ENCODE measurements around the gene DYSF. TPM values are rescaled to one million over a fixed set of nuclear protein-coding genes. Genes with fewer than 3 reads are reported as not detected.

The DYSF gene
- total RNA-seq, 1 donor from 2014 or later: 82.8 TPM

GRCh38 chr2:71700041-71700657 lies 246.8 kb downstream of the DYSF start:
- peak; percentile 71 for DNase-seq (ENCODE audit: low spot score)

GRCh38 chr2:71700658-71701397 lies 247.5 kb downstream of the DYSF start:
- intact Hi-C loops (cut with DNase I): loop anchor here (1.0 to 10.0 kb wide), 5 partner anchors 16 to 444 kb away; partner anchors contain the start of gene CYP26B1
- DNase-seq (ENCODE audit: low spot score): peak; percentile 90

More at GRCh38 chr2:71700041-71700657, 246.8 kb downstream of the DYSF start:
- intact Hi-C loops (cut with DNase I): loop anchor here (1.0 to 10.0 kb wide), 5 partner anchors 15 to 445 kb away; partner anchors contain the start of gene CYP26B1

DNA sequence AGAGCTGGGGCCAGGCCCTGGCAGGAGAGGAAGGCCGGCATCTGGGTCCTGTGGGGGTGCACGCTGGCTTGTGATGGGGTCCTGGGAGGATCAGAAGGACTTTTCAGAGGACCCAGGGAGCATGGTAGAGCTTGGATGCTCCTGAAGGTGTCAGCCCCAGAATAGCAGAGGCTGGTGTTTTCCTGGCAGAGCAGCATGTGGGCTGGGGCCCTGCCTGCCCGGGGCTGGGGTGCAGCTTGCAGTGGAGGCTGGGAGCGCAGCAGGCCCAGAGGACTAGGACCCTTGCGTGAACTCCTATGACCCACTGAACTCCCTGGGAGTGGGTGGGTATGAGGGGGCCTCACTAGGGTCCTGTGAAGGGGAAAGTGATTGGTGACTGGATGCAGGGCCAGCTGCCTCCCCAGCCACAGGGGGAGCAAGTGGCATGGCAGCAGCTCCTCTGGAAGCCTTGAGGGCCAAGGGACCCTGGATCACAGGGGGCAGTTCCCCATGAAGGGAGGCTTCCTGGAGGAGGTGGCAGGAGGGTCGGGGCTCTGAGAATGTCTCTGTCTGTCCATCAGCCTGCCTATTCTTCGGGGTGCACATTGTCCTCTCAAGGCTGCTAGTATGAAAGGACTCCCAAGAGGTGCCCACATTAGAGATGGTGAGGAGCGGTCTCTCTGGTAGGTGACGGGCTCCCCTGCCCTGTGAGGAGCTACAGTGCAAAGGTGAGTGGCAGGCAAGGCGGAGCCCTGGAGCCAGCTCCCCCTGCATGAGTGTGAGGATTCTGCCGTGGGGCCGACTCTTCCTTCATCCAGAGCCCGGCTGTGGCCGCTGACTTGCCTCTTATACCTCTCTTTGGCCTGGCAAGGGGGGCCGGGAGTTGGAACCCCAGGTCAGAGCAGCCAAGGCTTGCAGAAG lies 249.0 kb downstream of the DYSF start:
- intact Hi-C loops (cut with DNase I): loop anchor here (5.0 to 10.0 kb wide), 2 partner anchors 95 to 442 kb away; partner anchors contain the start of gene CYP26B1
- DNase-seq (ENCODE audit: low spot score): peak; percentile 53

GRCh38 chr2:71702971-71703898 lies 249.9 kb downstream of the DYSF start:
- intact Hi-C loops (cut with DNase I): loop anchor here (5.0 to 10.0 kb wide), 2 partner anchors 94 to 442 kb away; partner anchors contain the start of gene CYP26B1
- DNase-seq (ENCODE audit: low spot score): peak; percentile 63

GRCh38 chr2:71704131-71704561 lies 250.8 kb downstream of the DYSF start:
- DNase-seq (ENCODE audit: low spot score): no peak
- intact Hi-C loops (cut with DNase I): loop anchor here (5.0 to 10.0 kb wide), 2 partner anchors 93 to 441 kb away; partner anchors contain the start of gene CYP26B1

GRCh38 chr2:71704688-71705087 lies 251.3 kb downstream of the DYSF start:
- intact Hi-C loops (cut with DNase I): loop anchor here (5.0 to 10.0 kb wide), 2 partner anchors 93 to 440 kb away; partner anchors contain the start of gene CYP26B1
- no peak for DNase-seq (ENCODE audit: low spot score)

DNA sequence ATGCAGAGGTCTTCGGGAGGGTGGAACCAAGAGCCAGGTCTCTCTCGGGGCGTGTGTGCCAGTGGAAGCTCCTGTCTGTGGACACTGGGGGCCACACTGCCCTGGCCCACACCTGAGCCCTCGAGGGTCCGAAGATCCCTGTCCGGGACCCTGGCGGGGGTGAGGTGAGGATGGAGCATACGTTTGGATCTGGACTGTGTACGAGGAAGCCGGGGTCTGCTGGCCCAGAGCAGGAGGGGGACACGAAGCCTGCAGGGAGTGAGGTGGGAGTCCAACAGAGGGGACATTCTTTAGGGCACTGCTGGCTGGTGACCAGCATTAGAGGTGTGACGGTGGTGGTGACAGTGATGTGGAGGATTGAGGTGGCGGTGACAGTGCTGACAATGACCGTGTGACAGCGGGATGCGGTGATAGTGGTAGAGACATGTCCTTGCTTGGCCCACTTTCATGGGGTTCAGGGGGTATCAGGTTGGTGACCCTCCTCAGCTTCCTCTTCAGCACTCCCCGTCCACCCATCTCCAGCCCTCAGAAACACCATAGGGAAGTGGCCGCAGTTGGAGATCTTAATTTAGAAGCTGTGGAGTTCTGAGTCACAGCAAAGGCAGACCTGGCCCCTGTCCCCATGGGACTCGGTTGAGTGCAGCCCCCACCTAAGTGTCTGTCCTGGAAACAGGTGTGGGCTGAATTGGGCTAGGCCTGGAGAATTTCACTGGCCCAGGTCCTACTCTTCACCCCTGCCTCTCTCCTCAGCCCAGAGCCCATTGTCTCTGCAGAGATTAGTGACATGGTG lies 252.0 kb downstream of the DYSF start:
- no peak for DNase-seq (ENCODE audit: low spot score)
- intact Hi-C loops (cut with DNase I): loop anchor here (10.0 kb wide), 1 partner anchor 439 kb away; the partner anchor contains the start of gene CYP26B1

GRCh38 chr2:71706121-71706520 lies 252.8 kb downstream of the DYSF start:
- no peak for DNase-seq (ENCODE audit: low spot score)
- intact Hi-C loops (cut with DNase I): loop anchor here (10.0 kb wide), 1 partner anchor 439 kb away; the partner anchor contains the start of gene CYP26B1

GRCh38 chr2:71706836-71707235 lies 253.5 kb downstream of the DYSF start:
- DNase-seq (ENCODE audit: low spot score): no peak
- intact Hi-C loops (cut with DNase I): loop anchor here (10.0 kb wide), 1 partner anchor 438 kb away; the partner anchor contains the start of gene CYP26B1

DNA sequence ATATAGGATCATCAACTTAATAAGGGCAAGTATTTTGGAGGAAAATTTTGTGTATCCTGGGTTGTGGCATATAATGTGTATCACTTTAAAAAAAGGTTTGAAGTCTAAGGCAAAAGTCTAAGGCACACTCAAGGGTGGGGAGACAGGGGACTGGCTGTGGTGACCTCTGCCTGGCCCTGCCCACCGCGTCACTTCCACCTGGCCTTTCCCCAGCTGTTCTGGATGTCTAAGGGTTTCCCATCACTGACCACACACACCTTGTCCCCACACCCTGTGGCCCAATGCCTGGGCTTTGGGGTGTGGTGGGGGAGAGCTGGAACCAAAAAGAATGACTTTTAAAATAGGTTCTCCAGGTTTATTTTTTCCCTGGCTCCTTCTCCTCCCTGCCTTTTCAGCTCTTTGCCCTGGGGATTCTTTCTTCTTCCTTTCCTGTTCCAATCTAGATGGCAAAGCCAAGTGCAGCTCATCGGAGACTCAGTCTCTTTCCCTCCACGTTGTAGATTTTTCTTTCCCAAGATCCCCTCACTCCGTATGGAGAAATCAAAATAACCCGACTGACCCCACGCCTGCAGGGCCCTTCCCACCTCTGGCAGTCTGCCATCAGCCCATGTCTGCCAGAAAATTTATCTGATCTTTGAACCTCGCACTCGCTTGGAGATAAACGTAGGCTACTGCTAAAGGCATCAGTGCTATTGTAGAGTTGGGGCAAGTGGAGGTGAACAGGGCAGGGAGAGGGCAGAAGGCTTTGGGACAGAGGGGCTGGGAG lies 257.2 kb downstream of the DYSF start:
- no peak for DNase-seq (ENCODE audit: low spot score)
- intact Hi-C loops (cut with DNase I): no loop called here

DNA sequence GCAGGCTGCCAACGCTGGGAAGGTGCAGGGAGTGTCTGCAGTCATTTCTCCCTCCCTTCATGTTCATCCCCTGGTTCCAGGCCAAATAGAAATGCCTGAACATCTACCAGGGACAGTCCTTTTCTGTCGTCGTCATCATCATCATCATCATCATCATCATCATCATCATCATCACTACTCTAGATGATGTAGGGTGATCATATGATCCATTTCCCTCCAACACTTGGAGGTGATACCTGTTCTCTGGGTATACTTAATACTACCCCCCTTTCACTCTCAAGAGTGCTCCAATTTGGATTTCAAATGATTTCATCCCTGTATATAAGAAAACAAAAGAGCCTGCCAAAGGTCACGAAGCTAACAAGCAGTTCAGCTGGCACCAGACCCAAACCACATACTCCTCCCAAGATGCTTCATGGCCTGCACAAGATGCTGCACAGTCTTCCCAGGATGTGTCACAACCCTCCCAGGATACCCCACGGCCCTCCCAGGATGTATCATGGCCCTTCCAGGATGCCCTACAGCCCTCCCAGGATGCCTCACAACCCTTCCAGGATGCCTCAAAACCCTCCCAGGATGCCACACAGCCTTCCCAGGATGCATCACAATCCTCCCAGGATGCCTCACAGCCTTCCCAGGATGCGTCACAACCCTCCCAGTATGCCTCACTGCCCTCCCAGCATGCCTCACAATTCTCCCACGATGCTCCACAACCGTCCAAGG lies 257.9 kb downstream of the DYSF start:
- intact Hi-C loops (cut with DNase I): no loop called here
- no peak for DNase-seq (ENCODE audit: low spot score)

- intact Hi-C loops (cut with DNase I): no loop called here
- no peak for DNase-seq (ENCODE audit: low spot score)
Observed at GRCh38 chr2:71712158-71712818, 258.9 kb downstream of the DYSF start.

GRCh38 chr2:71713581-71714580 lies 260.5 kb downstream of the DYSF start:
- no peak for DNase-seq (ENCODE audit: low spot score)
- intact Hi-C loops (cut with DNase I): no loop called here

DNA sequence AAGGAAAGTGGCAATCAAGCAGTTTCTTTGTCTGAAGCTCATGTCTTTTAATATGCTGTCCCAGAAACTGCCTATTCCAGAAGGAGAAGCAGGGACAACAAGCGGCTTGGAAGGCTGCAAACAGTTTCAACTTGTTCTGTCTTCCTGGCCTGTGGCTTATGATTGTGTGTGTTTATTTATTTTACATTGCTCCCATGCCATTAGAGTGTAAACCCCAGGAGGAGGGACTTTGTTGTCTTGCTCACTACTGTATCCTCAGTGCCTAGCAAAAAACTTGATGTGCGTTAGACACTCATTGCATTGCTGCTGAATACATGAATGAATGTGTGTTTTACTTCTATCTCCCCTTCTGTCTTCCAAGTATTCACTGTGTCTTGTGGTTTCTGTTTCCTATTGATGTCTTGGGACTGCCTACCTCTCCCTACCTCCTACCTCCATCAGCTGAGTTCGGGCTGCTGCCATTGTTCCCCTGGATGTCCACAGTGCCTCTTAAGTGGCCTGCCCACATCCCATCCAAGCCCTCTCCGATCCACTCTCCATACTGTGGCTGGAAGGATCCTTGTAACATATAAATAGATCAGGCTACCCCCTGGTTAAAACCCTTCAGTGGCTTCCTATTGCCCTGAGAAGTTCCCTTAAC lies 261.4 kb downstream of the DYSF start:
- no peak for DNase-seq (ENCODE audit: low spot score)
- intact Hi-C loops (cut with DNase I): loop anchor here (5.0 kb wide), 1 partner anchor 83 kb away; no protein-coding TSS in a partner anchor

Data from cardiac septum (tissue), 1 donor.